Vagina (tissue), 2 donors: ENCODE data around the gene CCNT1.

Source experiments
- POLR2A ChIP-seq, 2 donors: fragments of 450-650 bp; IDR thresholded peaks; one replicate each; pipeline ENCODE4 v1.6.1; 2017; ENCODE audit warnings: antibody characterized with exemption in 2 of 2, mild to moderate bottlenecking in 2 of 2, moderate library complexity in 2 of 2
- TF ChIP-seq, protein P1 (sequence below), 3 experiments: fragments of 450-650 bp in 2 of 3; fragments of 200-600 bp in 1 of 3; sonication (generic) in 1 of 3; IDR thresholded peaks; one replicate each; pipeline ENCODE4 v1.5.1; 2017 to 2019; ENCODE audit warnings: antibody characterized with exemption in 3 of 3, mild to moderate bottlenecking in 2 of 3, moderate library complexity in 2 of 3

- no peak for TF ChIP-seq POLR2A (IDR thresholded peaks at IDR 0.05)
- TF ChIP-seq, protein P1, sequence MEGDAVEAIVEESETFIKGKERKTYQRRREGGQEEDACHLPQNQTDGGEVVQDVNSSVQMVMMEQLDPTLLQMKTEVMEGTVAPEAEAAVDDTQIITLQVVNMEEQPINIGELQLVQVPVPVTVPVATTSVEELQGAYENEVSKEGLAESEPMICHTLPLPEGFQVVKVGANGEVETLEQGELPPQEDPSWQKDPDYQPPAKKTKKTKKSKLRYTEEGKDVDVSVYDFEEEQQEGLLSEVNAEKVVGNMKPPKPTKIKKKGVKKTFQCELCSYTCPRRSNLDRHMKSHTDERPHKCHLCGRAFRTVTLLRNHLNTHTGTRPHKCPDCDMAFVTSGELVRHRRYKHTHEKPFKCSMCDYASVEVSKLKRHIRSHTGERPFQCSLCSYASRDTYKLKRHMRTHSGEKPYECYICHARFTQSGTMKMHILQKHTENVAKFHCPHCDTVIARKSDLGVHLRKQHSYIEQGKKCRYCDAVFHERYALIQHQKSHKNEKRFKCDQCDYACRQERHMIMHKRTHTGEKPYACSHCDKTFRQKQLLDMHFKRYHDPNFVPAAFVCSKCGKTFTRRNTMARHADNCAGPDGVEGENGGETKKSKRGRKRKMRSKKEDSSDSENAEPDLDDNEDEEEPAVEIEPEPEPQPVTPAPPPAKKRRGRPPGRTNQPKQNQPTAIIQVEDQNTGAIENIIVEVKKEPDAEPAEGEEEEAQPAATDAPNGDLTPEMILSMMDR (IDR thresholded peaks at IDR 0.05) = no peak
Measured at GRCh38 chr12:48695859-48696258, 20.6 kb downstream of the CCNT1 start.
